Measurements from ENCODE around the gene COPA.

Gene COPA

DNA sequence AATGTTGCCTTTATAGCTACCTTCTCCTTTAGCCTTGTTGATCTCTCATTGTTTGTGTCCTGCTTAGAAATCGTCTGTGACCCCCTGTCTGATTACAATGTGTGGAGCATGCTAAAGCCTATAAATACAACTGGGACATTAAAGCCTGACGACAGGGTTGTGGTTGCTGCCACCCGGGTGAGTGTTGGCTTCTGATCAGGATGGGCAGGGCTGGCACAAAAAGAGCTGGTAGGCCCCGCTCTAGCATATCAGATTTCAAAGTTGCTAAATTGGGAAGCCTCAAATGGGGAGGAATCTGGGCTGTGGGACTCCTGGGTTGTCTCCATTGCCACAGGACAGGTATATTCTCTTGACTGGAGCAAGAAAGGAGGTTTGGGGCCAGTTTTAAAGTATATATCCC lies 8.6 kb upstream of the COPA start:
- Histone ChIP-seq H3K79me2 (ENCODE audit: insufficient read depth, low read length) (no peaks in the 10 kb centered on the region), H3K9me2 (replicated peaks; ENCODE audit: insufficient read depth, low read length) (no peaks in the 10 kb centered on the region), H4K20me1 (ENCODE audit: low read depth, low read length) (no peaks in the 10 kb centered on the region), H3K36me3 (ENCODE audit: low read length) (peaks cover 21% of the 10 kb centered on the region), H3K9me3 (ENCODE audit: insufficient read depth, low read length) (no peaks in the 10 kb centered on the region), H2AFZ (ENCODE audit: low read depth, low read length, severe bottlenecking) (no peak overlapping the region), H3K4me3 (ENCODE audit: insufficient read depth, low read length, poor library complexity, severe bottlenecking) (no peak overlapping the region), H3F3A (ENCODE audit: insufficient read depth) (no peaks in the 10 kb centered on the region), H3K27me3 (ENCODE audit: low read length) (no peaks in the 10 kb centered on the region), H3K4me2 (ENCODE audit: low read depth, low read length, poor library complexity, severe bottlenecking) (no peak overlapping the region), H3K27ac (ENCODE audit: low read depth, low read length) (no peak overlapping the region), H3K9ac (ENCODE audit: low read length) (no peak overlapping the region)
- TF ChIP-seq, protein P1, sequence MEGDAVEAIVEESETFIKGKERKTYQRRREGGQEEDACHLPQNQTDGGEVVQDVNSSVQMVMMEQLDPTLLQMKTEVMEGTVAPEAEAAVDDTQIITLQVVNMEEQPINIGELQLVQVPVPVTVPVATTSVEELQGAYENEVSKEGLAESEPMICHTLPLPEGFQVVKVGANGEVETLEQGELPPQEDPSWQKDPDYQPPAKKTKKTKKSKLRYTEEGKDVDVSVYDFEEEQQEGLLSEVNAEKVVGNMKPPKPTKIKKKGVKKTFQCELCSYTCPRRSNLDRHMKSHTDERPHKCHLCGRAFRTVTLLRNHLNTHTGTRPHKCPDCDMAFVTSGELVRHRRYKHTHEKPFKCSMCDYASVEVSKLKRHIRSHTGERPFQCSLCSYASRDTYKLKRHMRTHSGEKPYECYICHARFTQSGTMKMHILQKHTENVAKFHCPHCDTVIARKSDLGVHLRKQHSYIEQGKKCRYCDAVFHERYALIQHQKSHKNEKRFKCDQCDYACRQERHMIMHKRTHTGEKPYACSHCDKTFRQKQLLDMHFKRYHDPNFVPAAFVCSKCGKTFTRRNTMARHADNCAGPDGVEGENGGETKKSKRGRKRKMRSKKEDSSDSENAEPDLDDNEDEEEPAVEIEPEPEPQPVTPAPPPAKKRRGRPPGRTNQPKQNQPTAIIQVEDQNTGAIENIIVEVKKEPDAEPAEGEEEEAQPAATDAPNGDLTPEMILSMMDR (IDR thresholded peaks at IDR 0.05; ENCODE audit: insufficient read depth, low read length, poor library complexity, severe bottlenecking) = no peak
- TF ChIP-seq EZH2phosphoT487 (conservative IDR thresholded peaks at IDR 0.05; ENCODE audit: low read length) = no peak

DNA sequence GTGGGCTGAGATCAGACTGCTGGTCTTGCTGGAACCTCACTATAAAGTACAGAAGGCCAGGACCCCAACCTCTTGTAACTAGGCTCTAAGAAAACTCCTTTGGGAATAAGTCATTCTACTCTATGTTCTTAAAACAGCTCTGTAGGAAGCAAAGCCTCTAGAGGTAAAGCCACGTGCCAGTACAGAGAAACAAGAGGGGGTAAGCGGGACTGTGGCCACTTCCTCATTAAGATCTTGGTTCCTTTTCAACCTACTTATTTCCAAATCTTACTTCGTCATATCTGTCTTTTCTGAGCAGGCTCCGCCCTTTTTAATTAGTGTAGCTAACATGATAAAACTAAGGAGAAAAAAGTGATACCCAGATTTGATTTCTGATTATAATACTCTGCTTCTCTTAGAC lies 3.9 kb upstream of the COPA start:
- Histone ChIP-seq H3F3A (ENCODE audit: insufficient read depth) (no peaks in the 10 kb centered on the region), H2AFZ (ENCODE audit: low read depth, low read length, severe bottlenecking) (no peak overlapping the region), H3K9me2 (replicated peaks; ENCODE audit: insufficient read depth, low read length) (no peaks in the 10 kb centered on the region), H3K4me3 (ENCODE audit: insufficient read depth, low read length, poor library complexity, severe bottlenecking) (no peak overlapping the region), H3K79me2 (ENCODE audit: insufficient read depth, low read length) (peaks cover 30% of the 10 kb centered on the region), H3K9me3 (ENCODE audit: insufficient read depth, low read length) (no peaks in the 10 kb centered on the region), H3K36me3 (ENCODE audit: low read length) (peaks cover 9% of the 10 kb centered on the region; the same call in 1 of the 2 replicates), H3K27me3 (ENCODE audit: low read length) (no peaks in the 10 kb centered on the region), H4K20me1 (ENCODE audit: low read depth, low read length) (no peaks in the 10 kb centered on the region), H3K27ac (ENCODE audit: low read depth, low read length) (no peak overlapping the region), H3K9ac (ENCODE audit: low read length) (no peak overlapping the region), H3K4me2 (ENCODE audit: low read depth, low read length, poor library complexity, severe bottlenecking) (no peak overlapping the region)
- TF ChIP-seq, protein P1 (IDR thresholded peaks at IDR 0.05; ENCODE audit: insufficient read depth, low read length, poor library complexity, severe bottlenecking) = no peak
- no peak for TF ChIP-seq EZH2phosphoT487 (conservative IDR thresholded peaks at IDR 0.05; ENCODE audit: low read length)

DNA sequence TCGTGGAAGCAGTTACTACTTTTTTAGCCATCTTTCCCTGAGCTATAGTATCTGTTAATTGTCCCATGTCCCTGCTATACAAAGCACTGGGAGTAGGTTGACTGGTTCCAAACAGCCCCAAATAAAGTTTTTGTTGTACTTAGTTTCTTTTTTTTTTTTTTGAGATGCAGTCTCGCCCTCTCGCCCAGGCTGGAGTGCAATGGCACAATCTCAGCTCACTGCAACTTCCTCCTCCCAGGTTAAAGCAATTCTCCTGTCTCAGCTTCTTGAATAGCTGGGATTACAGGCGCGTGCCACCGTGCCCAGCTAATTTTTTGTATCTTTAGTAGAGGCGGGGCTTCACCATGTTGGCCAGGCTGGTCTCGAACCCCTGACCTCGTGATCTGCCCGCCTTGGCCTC lies 3.4 kb upstream of the COPA start:
- H3K79me2 ChIP-seq (ENCODE audit: insufficient read depth, low read length) = peaks cover 35% of the 10 kb centered on the region
- H3K4me2 ChIP-seq (ENCODE audit: low read depth, low read length, poor library complexity, severe bottlenecking) = no peak overlapping the region
- H3K9me3 ChIP-seq (ENCODE audit: insufficient read depth, low read length) = no peaks in the 10 kb centered on the region
- no peaks in the 10 kb centered on the region for H4K20me1 ChIP-seq (ENCODE audit: low read depth, low read length)
- no peaks in the 10 kb centered on the region for H3F3A ChIP-seq (ENCODE audit: insufficient read depth)
- TF ChIP-seq, protein P1 (IDR thresholded peaks at IDR 0.05; ENCODE audit: insufficient read depth, low read length, poor library complexity, severe bottlenecking) = no peak
- TF ChIP-seq EZH2phosphoT487 (conservative IDR thresholded peaks at IDR 0.05; ENCODE audit: low read length) = no peak
- no peaks in the 10 kb centered on the region for H3K9me2 ChIP-seq (replicated peaks; ENCODE audit: insufficient read depth, low read length)
- no peak overlapping the region for H2AFZ ChIP-seq (ENCODE audit: low read depth, low read length, severe bottlenecking)
- H3K27me3 ChIP-seq (ENCODE audit: low read length) = no peaks in the 10 kb centered on the region
- no peak overlapping the region for H3K9ac ChIP-seq (ENCODE audit: low read length)
- peaks cover 9% of the 10 kb centered on the region; the same call in 1 of the 2 replicates for H3K36me3 ChIP-seq (ENCODE audit: low read length)
- no peak overlapping the region for H3K4me3 ChIP-seq (ENCODE audit: insufficient read depth, low read length, poor library complexity, severe bottlenecking)
- H3K27ac ChIP-seq (ENCODE audit: low read depth, low read length) = no peak overlapping the region
